ENCODE data around the gene UAP1L1. TPM values are rescaled to one million over a fixed set of nuclear protein-coding genes. Genes with fewer than 3 reads are reported as not detected.

The UAP1L1 gene
- total and polyA plus RNA-seq, 7 donors, result 2.9 to 9.6 (median 5.7) TPM

DNA sequence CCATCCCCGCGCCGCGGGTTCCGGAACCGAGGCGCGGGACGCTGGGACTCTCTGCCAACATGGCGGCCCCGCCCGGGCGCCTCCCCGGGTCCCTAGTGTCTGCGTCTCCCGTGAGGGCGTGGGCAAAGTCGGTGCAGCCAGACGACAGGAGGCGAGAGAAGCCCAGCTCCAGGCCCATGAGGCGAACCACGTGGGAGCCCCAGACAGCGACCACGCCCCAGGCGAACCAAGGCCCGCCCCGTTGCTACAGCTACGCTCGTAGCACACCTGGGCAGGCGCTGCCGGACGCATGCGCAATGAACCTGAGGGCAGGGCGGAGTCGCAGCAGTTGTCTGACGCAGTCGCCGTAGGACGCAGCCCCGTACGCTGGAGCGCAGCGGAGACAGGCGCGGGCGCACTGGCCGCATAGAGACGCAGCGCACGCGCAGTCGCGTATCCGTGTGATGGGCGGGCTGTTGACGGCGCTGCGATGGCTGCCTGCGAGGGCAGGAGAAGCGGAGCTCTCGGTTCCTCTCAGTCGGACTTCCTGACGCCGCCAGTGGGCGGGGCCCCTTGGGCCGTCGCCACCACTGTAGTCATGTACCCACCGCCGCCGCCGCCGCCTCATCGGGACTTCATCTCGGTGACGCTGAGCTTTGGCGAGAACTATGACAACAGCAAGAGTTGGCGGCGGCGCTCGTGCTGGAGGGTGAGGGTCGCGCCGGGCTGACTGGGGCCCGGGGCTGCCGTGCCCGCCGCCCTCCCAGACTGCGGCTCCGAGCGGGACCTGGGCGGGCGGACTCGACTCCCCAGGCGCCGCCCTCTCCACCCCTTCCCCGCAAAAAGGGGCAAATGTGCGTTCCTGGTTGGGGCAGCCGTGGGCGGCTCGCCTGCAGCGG lies 9.5 kb downstream of the UAP1L1 start, which contains the start of gene MAN1B1:
TSS of gene MAN1B1 (plus strand) at position 455 of the 878 bp plus-strand sequence. CDS start at position 470, 15 bp downstream.
- peak; percentile 99 for DNase-seq
- TF ChIP-seq POLR2A (IDR thresholded peaks at IDR 0.05) (peak; percentile 52 to 78), POLR2AphosphoS5 (IDR thresholded peaks at IDR 0.05) (peak; percentile 86 to 94 (median 91)), EP300 (IDR thresholded peaks at IDR 0.05) (peak in 1 of 4 donors; percentile 38)
- TF ChIP-seq, protein P1, sequence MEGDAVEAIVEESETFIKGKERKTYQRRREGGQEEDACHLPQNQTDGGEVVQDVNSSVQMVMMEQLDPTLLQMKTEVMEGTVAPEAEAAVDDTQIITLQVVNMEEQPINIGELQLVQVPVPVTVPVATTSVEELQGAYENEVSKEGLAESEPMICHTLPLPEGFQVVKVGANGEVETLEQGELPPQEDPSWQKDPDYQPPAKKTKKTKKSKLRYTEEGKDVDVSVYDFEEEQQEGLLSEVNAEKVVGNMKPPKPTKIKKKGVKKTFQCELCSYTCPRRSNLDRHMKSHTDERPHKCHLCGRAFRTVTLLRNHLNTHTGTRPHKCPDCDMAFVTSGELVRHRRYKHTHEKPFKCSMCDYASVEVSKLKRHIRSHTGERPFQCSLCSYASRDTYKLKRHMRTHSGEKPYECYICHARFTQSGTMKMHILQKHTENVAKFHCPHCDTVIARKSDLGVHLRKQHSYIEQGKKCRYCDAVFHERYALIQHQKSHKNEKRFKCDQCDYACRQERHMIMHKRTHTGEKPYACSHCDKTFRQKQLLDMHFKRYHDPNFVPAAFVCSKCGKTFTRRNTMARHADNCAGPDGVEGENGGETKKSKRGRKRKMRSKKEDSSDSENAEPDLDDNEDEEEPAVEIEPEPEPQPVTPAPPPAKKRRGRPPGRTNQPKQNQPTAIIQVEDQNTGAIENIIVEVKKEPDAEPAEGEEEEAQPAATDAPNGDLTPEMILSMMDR (IDR thresholded peaks at IDR 0.05), result no peak
- H3K27ac ChIP-seq, result peak within 1 kb of the TSS; percentile 92 to 97 (median 96)
- H3K27me3 ChIP-seq, result peaks cover 0 to 5% (median 0%) of the 10 kb centered on the region in 3 donors
- no peaks in the 10 kb centered on the region for H3K9me3 ChIP-seq
- intact Hi-C loops (cut with DNase I), result loop anchor here (2.0 kb wide), 1 partner anchor 28 kb away; the partner anchor contains the start of gene DPP7
- H3K4me3 ChIP-seq, result peak within 1 kb of the TSS; percentile 63 to 88 (median 82)
- 0% methylated on average over 101 of the region's 101 CpGs for WGBS, 2 donors
- peaks cover 0 to 40% (median 29%) of the 10 kb centered on the region in 4 donors for H3K4me1 ChIP-seq
- H3K36me3 ChIP-seq, result peaks cover 0 to 25% (median 0%) of the 10 kb centered on the region in 4 donors

GRCh38 chr9:137087409-137087925 lies 10.2 kb downstream of the UAP1L1 start:
- peak overlapping the region; percentile 63 to 88 (median 82) for H3K4me3 ChIP-seq
- peak overlapping the region; percentile 92 to 97 (median 96) for H3K27ac ChIP-seq
- WGBS, 2 donors, result 11 to 14% methylated on average over 22 of the region's 22 CpGs
- no peak for TF ChIP-seq EP300 (IDR thresholded peaks at IDR 0.05)
- TF ChIP-seq, protein P1 (IDR thresholded peaks at IDR 0.05), result no peak
- TF ChIP-seq POLR2A (IDR thresholded peaks at IDR 0.05), result no peak
- no peak for TF ChIP-seq POLR2AphosphoS5 (IDR thresholded peaks at IDR 0.05)
- H3K27me3 ChIP-seq, result no peaks in the 10 kb centered on the region
- peaks cover 0 to 26% (median 0%) of the 10 kb centered on the region in 4 donors for H3K36me3 ChIP-seq
- DNase-seq, result no peak
- H3K4me1 ChIP-seq, result peaks cover 0 to 40% (median 29%) of the 10 kb centered on the region in 4 donors
- no peaks in the 10 kb centered on the region for H3K9me3 ChIP-seq
- intact Hi-C loops (cut with DNase I), result loop anchor here (2.0 kb wide), 1 partner anchor 27 kb away; the partner anchor contains the start of gene DPP7

- whole genome bisulfite sequencing, 2 donors, result 62 to 84% methylated on average over 5 of the region's 5 CpGs
- H3K27ac ChIP-seq, result no peak overlapping the region
Observed at GRCh38 chr9:137088121-137088520, 10.8 kb downstream of the UAP1L1 start.

DNA sequence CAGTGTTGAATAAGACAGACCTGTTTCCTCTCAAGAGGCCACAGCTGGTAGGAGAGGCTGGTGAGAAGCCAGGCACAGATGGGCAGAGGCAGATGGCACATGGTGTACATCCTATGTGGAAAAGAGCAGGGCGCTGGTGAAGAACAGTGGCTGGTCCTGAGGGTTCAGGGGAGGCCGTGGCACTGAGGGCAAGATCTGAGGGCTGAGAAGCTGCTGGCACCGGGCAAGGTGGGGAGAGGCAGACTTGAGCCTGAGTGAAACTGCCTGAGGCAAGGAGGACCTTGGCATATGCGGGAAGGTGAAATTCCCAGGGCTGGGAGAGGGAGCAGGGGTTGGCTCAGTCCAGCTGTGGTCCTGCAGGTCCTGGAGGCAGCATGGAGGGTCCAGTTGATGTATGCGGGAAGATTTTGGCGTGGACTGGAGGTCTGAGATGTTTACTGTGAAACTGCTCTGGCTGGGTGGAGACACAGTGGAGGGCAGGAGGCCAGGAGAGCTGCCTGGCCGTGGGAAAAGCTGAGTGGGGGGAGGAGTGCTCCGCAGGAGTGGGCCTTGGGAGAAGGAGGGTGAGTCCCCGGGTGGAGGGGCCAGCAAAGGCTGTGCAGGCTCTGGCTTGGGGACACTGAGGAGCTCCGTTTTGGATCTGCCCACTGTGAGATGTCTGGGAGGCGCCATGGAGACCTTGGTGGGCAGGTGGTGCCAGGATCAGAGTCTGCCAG lies 12.1 kb downstream of the UAP1L1 start:
- H3K27me3 ChIP-seq, result no peaks in the 10 kb centered on the region
- DNase-seq, result no peak
- H3K4me3 ChIP-seq, result no peak overlapping the region
- H3K36me3 ChIP-seq, result peaks cover 0 to 37% (median 0%) of the 10 kb centered on the region in 4 donors
- H3K27ac ChIP-seq, result no peak overlapping the region
- H3K4me1 ChIP-seq, result peaks cover 0 to 35% (median 24%) of the 10 kb centered on the region in 4 donors
- H3K9me3 ChIP-seq, result no peaks in the 10 kb centered on the region
- no peak for TF ChIP-seq POLR2AphosphoS5 (IDR thresholded peaks at IDR 0.05)
- TF ChIP-seq, protein P1 (IDR thresholded peaks at IDR 0.05), result no peak
- TF ChIP-seq EP300 (IDR thresholded peaks at IDR 0.05), result no peak
- no peak for TF ChIP-seq POLR2A (IDR thresholded peaks at IDR 0.05)
- 86 to 87% methylated on average over 11 of the region's 11 CpGs for WGBS, 2 donors
- intact Hi-C loops (cut with DNase I), result no loop called here

More at GRCh38 chr9:137088121-137088520, 10.8 kb downstream of the UAP1L1 start:
- H3K4me1 ChIP-seq, result peaks cover 0 to 40% (median 28%) of the 10 kb centered on the region in 4 donors
- H3K36me3 ChIP-seq, result peaks cover 0 to 28% (median 0%) of the 10 kb centered on the region in 4 donors
- DNase-seq, result no peak
- no peak overlapping the region for H3K4me3 ChIP-seq
- no peaks in the 10 kb centered on the region for H3K9me3 ChIP-seq
- no peaks in the 10 kb centered on the region for H3K27me3 ChIP-seq
- TF ChIP-seq POLR2A (IDR thresholded peaks at IDR 0.05), result no peak
- no peak for TF ChIP-seq POLR2AphosphoS5 (IDR thresholded peaks at IDR 0.05)
- no peak for TF ChIP-seq EP300 (IDR thresholded peaks at IDR 0.05)
- TF ChIP-seq, protein P1 (IDR thresholded peaks at IDR 0.05), result no peak
- intact Hi-C loops (cut with DNase I), result no loop called here
